Panc1 (cell line): ENCODE measurements around the gene ANKRD34C. TPM values are rescaled to one million over a fixed set of nuclear protein-coding genes. Genes with fewer than 3 reads are reported as not detected.

Experiments used
- ATAC-seq: fragments of 200-7000 bp; cut with Tn5 transposase; 2 replicates; pipeline ENCODE4 v1.9.1; 2020; ENCODE audit warnings: mild to moderate bottlenecking, moderate library complexity
- BruUV-seq: library from RNA; stranded (reverse); fragments of 400-500 nt; replicated peaks from 2 replicates; lab custom pipeline; 2021; lab: Mats Ljungman, UMichigan
- CTCF ChIA-PET: fragments of 300-600 bp; sonication (Branson Sonifier 250); formaldehyde crosslinking; loops from one replicate; lab custom pipeline; 2022; ENCODE audit warnings: antibody characterized with exemption; lab: Charles Lee
- POLR2A ChIA-PET: fragments of 300-600 bp; sonication (Branson Sonifier 250); formaldehyde crosslinking; loops from one replicate; lab custom pipeline; 2022; ENCODE audit warnings: antibody characterized with exemption; lab: Charles Lee
- DNase-seq: peaks from one replicate; pipeline ENCODE4 v3.0.0-alpha.2; 2010; ENCODE audit warnings: low read depth, low spot score
- H3K27ac ChIP-seq: 2 replicates; pipeline ENCODE4 v1.5.1; 2011; ENCODE audit warnings: mild to moderate bottlenecking, low read length, inconsistent platforms
- H3K27me3 ChIP-seq: fragments of 200-500 bp; sonication (Bioruptor generic); 2 replicates; pipeline ENCODE4 v1.6.0; 2014; ENCODE audit warnings: low read length, inconsistent platforms; ENCODE audit not compliant: control insufficient read depth, insufficient read depth
- H3K36me3 ChIP-seq: fragments of 200-500 bp; sonication (Bioruptor generic); 2 replicates; pipeline ENCODE4 v1.5.1; 2014; ENCODE audit warnings: inconsistent platforms, mild to moderate bottlenecking, low read length, moderate library complexity; ENCODE audit not compliant: control insufficient read depth, insufficient read depth
- H3K4me1 ChIP-seq: 2 replicates; pipeline ENCODE4 v1.5.1; 2011; ENCODE audit warnings: inconsistent platforms, mild to moderate bottlenecking, low read length, moderate library complexity; ENCODE audit not compliant: control insufficient read depth, insufficient read depth
- H3K4me3 ChIP-seq, 2 experiments: 2 replicates each; pipeline ENCODE4 v1.5.1; 2011 to 2012; ENCODE audit warnings: low read depth in 2 of 2, low read length in 2 of 2, mild to moderate bottlenecking in 2 of 2, inconsistent platforms in 1 of 2, moderate library complexity in 1 of 2
- H3K9me3 ChIP-seq: fragments of 200-500 bp; sonication (Bioruptor generic); 2 replicates; pipeline ENCODE4 v1.5.1; 2014; ENCODE audit warnings: low read depth, mild to moderate bottlenecking, inconsistent platforms, low read length, moderate library complexity; ENCODE audit not compliant: control insufficient read depth, insufficient read depth
- POLR2AphosphoS5 ChIP-seq: IDR thresholded peaks from 2 replicates; pipeline ENCODE4 v1.6.1; 2012; ENCODE audit warnings: mild to moderate bottlenecking, low read depth, low read length, moderate library complexity
- SIN3A ChIP-seq: IDR thresholded peaks from 2 replicates; pipeline ENCODE4 v1.6.1; 2012; ENCODE audit warnings: low read depth, mild to moderate bottlenecking, low read length, moderate library complexity, borderline replicate concordance; ENCODE audit not compliant: insufficient read depth
- TCF7L2 ChIP-seq: IDR thresholded peaks from 2 replicates; pipeline ENCODE4 v1.6.1; 2011; ENCODE audit warnings: mild to moderate bottlenecking, low read depth, low read length, inconsistent platforms
- in situ Hi-C: cut with HindIII; loops from 2 replicates; pipeline ENCODE4 v1.10.0; 2016; ENCODE audit warnings: low sequenced_read_pairs, low pct_unique_long_range_greater_than_20kb
- intact Hi-C: fragments of 100-400 bp; cut with micrococcal nuclease; formaldehyde crosslinking; loops from one replicate; pipeline ENCODE4 v1.10.0; 2022; ENCODE audit not compliant: unreplicated experiment
- total RNA-seq: library from RNA; stranded (reverse); gene quantifications from one replicate; pipeline ENCODE4 v1.2.1, GENCODE V29; 2021; ENCODE audit not compliant: unreplicated experiment
- TF ChIP-seq, protein P1 (sequence below): fragments of 450-650 bp; IDR thresholded peaks from 2 replicates; pipeline ENCODE4 v1.5.1; 2017; ENCODE audit warnings: mild to moderate bottlenecking
- TF ChIP-seq, protein P2 (sequence below), 2 experiments: IDR thresholded peaks; 2 replicates each; pipeline ENCODE4 v1.6.1; 2011 to 2012; ENCODE audit warnings: low read depth in 2 of 2, control low read depth in 1 of 2, low read length in 1 of 2, mild to moderate bottlenecking in 1 of 2, moderate library complexity in 1 of 2; ENCODE audit not compliant: insufficient read depth in 1 of 2

Gene ANKRD34C
- total RNA-seq, 1 experiment from 2014 or later: not detected

DNA sequence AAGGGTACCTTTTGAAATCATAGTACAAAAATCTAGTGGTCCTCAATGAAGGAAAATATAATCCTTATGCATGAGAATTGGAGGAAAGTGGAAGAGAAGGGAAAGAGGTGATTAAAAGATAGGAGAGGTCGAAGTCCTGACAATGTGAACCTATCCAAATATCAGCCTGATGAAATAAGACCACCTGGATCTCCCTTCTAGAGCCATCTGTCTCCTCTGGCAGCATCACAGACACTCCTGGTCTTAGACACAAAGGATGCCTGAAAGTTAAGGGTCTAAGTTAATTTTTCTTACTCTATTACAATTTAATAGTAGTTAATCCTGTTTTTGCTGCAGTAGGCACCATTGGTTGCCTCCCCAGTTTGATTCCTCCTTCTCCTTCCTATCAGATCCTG is 17.3 kb downstream of the ANKRD34C start:
- Histone ChIP-seq H3K9me3 (no peaks in the 10 kb centered on the region), H3K27me3 (peaks cover 75% of the 10 kb centered on the region), H3K36me3 (no peaks in the 10 kb centered on the region), H3K4me3 (no peak overlapping the region), H3K27ac (no peak overlapping the region), H3K4me1 (no peaks in the 10 kb centered on the region)
- CTCF ChIA-PET: no interaction called here
- POLR2A ChIA-PET: interaction anchor here (0.6 kb wide), 1 partner anchor 10 kb away, joined by 8 read pairs; no protein-coding TSS in a partner anchor
- ATAC-seq: no peak
- in situ Hi-C loops (no loop called here), intact Hi-C loops (no loop called here)
- no TSS peak for BruUV-seq
- no peak for DNase-seq
- TF ChIP-seq TCF7L2 (no peak), POLR2AphosphoS5 (no peak), SIN3A (no peak)
- TF ChIP-seq, protein P1, sequence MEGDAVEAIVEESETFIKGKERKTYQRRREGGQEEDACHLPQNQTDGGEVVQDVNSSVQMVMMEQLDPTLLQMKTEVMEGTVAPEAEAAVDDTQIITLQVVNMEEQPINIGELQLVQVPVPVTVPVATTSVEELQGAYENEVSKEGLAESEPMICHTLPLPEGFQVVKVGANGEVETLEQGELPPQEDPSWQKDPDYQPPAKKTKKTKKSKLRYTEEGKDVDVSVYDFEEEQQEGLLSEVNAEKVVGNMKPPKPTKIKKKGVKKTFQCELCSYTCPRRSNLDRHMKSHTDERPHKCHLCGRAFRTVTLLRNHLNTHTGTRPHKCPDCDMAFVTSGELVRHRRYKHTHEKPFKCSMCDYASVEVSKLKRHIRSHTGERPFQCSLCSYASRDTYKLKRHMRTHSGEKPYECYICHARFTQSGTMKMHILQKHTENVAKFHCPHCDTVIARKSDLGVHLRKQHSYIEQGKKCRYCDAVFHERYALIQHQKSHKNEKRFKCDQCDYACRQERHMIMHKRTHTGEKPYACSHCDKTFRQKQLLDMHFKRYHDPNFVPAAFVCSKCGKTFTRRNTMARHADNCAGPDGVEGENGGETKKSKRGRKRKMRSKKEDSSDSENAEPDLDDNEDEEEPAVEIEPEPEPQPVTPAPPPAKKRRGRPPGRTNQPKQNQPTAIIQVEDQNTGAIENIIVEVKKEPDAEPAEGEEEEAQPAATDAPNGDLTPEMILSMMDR: no peak
- TF ChIP-seq, protein P2, sequence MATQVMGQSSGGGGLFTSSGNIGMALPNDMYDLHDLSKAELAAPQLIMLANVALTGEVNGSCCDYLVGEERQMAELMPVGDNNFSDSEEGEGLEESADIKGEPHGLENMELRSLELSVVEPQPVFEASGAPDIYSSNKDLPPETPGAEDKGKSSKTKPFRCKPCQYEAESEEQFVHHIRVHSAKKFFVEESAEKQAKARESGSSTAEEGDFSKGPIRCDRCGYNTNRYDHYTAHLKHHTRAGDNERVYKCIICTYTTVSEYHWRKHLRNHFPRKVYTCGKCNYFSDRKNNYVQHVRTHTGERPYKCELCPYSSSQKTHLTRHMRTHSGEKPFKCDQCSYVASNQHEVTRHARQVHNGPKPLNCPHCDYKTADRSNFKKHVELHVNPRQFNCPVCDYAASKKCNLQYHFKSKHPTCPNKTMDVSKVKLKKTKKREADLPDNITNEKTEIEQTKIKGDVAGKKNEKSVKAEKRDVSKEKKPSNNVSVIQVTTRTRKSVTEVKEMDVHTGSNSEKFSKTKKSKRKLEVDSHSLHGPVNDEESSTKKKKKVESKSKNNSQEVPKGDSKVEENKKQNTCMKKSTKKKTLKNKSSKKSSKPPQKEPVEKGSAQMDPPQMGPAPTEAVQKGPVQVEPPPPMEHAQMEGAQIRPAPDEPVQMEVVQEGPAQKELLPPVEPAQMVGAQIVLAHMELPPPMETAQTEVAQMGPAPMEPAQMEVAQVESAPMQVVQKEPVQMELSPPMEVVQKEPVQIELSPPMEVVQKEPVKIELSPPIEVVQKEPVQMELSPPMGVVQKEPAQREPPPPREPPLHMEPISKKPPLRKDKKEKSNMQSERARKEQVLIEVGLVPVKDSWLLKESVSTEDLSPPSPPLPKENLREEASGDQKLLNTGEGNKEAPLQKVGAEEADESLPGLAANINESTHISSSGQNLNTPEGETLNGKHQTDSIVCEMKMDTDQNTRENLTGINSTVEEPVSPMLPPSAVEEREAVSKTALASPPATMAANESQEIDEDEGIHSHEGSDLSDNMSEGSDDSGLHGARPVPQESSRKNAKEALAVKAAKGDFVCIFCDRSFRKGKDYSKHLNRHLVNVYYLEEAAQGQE (IDR thresholded peaks at IDR 0.05; ENCODE audit: insufficient read depth in 1 of 2, low read depth in 2 of 2, low read length in 1 of 2): no peak

DNA sequence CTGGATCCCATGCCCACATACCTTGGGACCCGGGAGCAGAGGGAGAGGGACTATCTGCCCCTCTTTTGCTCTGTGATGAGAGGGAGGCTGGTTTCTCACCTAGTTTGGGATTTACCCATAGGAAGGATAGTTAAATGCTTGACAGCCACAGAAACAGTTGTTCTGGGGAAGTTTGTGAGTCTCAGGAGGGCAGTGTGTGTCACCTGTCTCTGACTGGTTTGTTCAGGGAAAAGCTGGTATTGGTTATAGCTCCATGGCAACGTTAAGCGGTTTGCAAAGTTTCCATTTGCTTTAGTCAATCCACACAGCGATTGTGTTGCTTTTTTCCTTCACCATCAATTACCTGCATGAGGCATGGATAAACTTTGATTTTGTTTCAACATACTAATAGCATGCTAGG is 24.7 kb downstream of the ANKRD34C start:
- Histone ChIP-seq H3K4me1 (peaks cover 10% of the 10 kb centered on the region; the same call in 1 of the 2 replicates), H3K4me3 (no peak overlapping the region), H3K9me3 (no peaks in the 10 kb centered on the region), H3K36me3 (peaks cover 6% of the 10 kb centered on the region; the same call in 1 of the 2 replicates), H3K27ac (no peak overlapping the region), H3K27me3 (peaks cover 59% of the 10 kb centered on the region)
- intact Hi-C loops (no loop called here), in situ Hi-C loops (no loop called here)
- TF ChIP-seq SIN3A: no peak
- TF ChIP-seq, protein P2 (IDR thresholded peaks at IDR 0.05; ENCODE audit: insufficient read depth in 1 of 2, low read depth in 2 of 2, low read length in 1 of 2): no peak
- no peak for TF ChIP-seq TCF7L2
- TF ChIP-seq, protein P1: no peak
- TF ChIP-seq POLR2AphosphoS5: no peak
- ATAC-seq (no peak), DNase-seq (no peak)
- POLR2A ChIA-PET: no interaction called here
- BruUV-seq: no TSS peak
- CTCF ChIA-PET: interaction anchor here (0.9 kb wide), 1 partner anchor 125 kb away, joined by 4 read pairs; no protein-coding TSS in a partner anchor
